Liver (tissue), 9 donors: ENCODE measurements around the gene SPECC1. TPM values are rescaled to one million over a fixed set of nuclear protein-coding genes. Genes with fewer than 3 reads are reported as not detected.

Experiments used
- DNase-seq: peaks from one replicate; pipeline ENCODE4 v3.0.0-alpha.2; 2017; ENCODE audit warnings: low spot score
- H3K27ac ChIP-seq, 2 donors: one replicate each; pipeline ENCODE4 v1.7.0; 2013; ENCODE audit warnings: inconsistent platforms in 2 of 2, low read length in 2 of 2, control low read depth in 1 of 2, low read depth in 1 of 2, mild to moderate bottlenecking in 1 of 2
- H3K27me3 ChIP-seq, 4 donors: one replicate each; pipeline versions ENCODE4 v1.6.1 to v1.7.0; 2013; ENCODE audit warnings: low read length in 3 of 4, inconsistent platforms in 1 of 4, mild to moderate bottlenecking in 1 of 4, moderate library complexity in 1 of 4; ENCODE audit not compliant: control insufficient read depth in 4 of 4, insufficient read depth in 4 of 4
- H3K36me3 ChIP-seq, 4 donors: one replicate each; pipeline versions ENCODE4 v1.6.1 to v1.7.0; 2013; ENCODE audit warnings: low read length in 3 of 4, mild to moderate bottlenecking in 3 of 4, low read depth in 1 of 4, moderate library complexity in 1 of 4; ENCODE audit not compliant: control insufficient read depth in 4 of 4, insufficient read depth in 3 of 4
- H3K4me1 ChIP-seq, 4 donors: one replicate each; pipeline versions ENCODE4 v1.6.1 to v1.7.0; 2013; ENCODE audit warnings: low read length in 3 of 4, mild to moderate bottlenecking in 3 of 4, moderate library complexity in 1 of 4; ENCODE audit not compliant: control insufficient read depth in 4 of 4, insufficient read depth in 4 of 4
- H3K4me3 ChIP-seq, 3 donors: one replicate each; pipeline versions ENCODE4 v1.6.1 to v1.7.0; 2013; ENCODE audit warnings: low read length in 3 of 3, control low read depth in 1 of 3, low read depth in 1 of 3, mild to moderate bottlenecking in 1 of 3
- H3K9ac ChIP-seq, 2 donors: one replicate each; pipeline ENCODE4 v1.7.0; 2013; ENCODE audit warnings: low read length in 2 of 2, mild to moderate bottlenecking in 2 of 2, moderate library complexity in 2 of 2, control low read depth in 1 of 2, low read depth in 1 of 2
- H3K9me3 ChIP-seq, 4 donors: one replicate each; pipeline versions ENCODE4 v1.6.1 to v1.7.0; 2013; ENCODE audit warnings: low read length in 3 of 4; ENCODE audit not compliant: control insufficient read depth in 4 of 4
- EGR1 ChIP-seq, 2 donors: IDR thresholded peaks; 2 replicates each; pipeline ENCODE4 v1.6.1; 2016 to 2018; ENCODE audit warnings: antibody characterized with exemption in 2 of 2, low read depth in 2 of 2
- FOXA1 ChIP-seq: IDR thresholded peaks from 2 replicates; pipeline ENCODE4 v1.6.1; 2016; ENCODE audit warnings: antibody characterized with exemption
- FOXA2 ChIP-seq: IDR thresholded peaks from 2 replicates; pipeline ENCODE4 v1.6.1; 2016; ENCODE audit warnings: antibody characterized with exemption
- GABPA ChIP-seq, 2 donors: IDR thresholded peaks in 1 of 2; conservative IDR thresholded peaks in 1 of 2; 2 replicates each; pipeline ENCODE4 v1.6.1; 2016; ENCODE audit warnings: antibody characterized with exemption in 2 of 2, mild to moderate bottlenecking in 1 of 2, moderate library complexity in 1 of 2
- HNF4A ChIP-seq, 2 donors: conservative IDR thresholded peaks; 2 replicates each; pipeline ENCODE4 v1.6.1; 2016; ENCODE audit warnings: antibody characterized with exemption in 2 of 2, mild to moderate bottlenecking in 2 of 2
- HNF4G ChIP-seq: IDR thresholded peaks from 2 replicates; pipeline ENCODE4 v1.6.1; 2016; ENCODE audit warnings: antibody characterized with exemption
- JUND ChIP-seq, 2 donors: IDR thresholded peaks; 2 replicates each; pipeline ENCODE4 v1.6.1; 2016; ENCODE audit warnings: antibody characterized with exemption in 2 of 2
- NR2F2 ChIP-seq: IDR thresholded peaks from 2 replicates; pipeline ENCODE4 v1.6.1; 2016; ENCODE audit warnings: antibody characterized with exemption
- RAD21 ChIP-seq, 2 donors: IDR thresholded peaks; 2 replicates each; pipeline ENCODE4 v1.6.1; 2016; ENCODE audit warnings: antibody characterized with exemption in 2 of 2, mild to moderate bottlenecking in 2 of 2
- RXRA ChIP-seq, 2 donors: IDR thresholded peaks; 2 replicates each; pipeline ENCODE4 v1.6.1; 2017 to 2018; ENCODE audit warnings: antibody characterized with exemption in 2 of 2, mild to moderate bottlenecking in 1 of 2
- SP1 ChIP-seq: IDR thresholded peaks from 2 replicates; pipeline ENCODE4 v1.6.1; 2018; ENCODE audit warnings: antibody characterized with exemption, mild to moderate bottlenecking
- TAF1 ChIP-seq: conservative IDR thresholded peaks from 2 replicates; pipeline ENCODE4 v1.6.1; 2016; ENCODE audit warnings: antibody characterized with exemption, mild to moderate bottlenecking
- YY1 ChIP-seq: IDR thresholded peaks from 2 replicates; pipeline ENCODE4 v1.6.1; 2016; ENCODE audit warnings: antibody characterized with exemption, mild to moderate bottlenecking
- WGBS: extraction: QIAGEN DNeasy Blood & Tissue Kit; methylation state at CpG from one replicate; pipeline ENCODE4 v1.1.7; 2013; 5-methylcytosine and 5-hydroxymethylcytosine counted together
- polyA plus RNA-seq, 2 donors: library from polyadenylated mRNA; stranded (reverse) in 1 of 2; unstranded in 1 of 2; fragments of 200-250 nt in 1 of 2; fragments of >200 nt in 1 of 2; fragmentation: Nextera tagmentation in 1 of 2; extraction: Ambion mirVana in 1 of 2; gene quantifications; one replicate each; pipeline versions ENCODE4 v1.2.1 to v1.2.3, GENCODE V29; 2013 to 2015
- total RNA-seq, 2 donors: library from RNA; depleted of rRNA; stranded (reverse); fragments of >200 nt; gene quantifications; one replicate each; pipeline ENCODE4 v1.2.3, GENCODE V29; 2014
- TF ChIP-seq, protein P1 (sequence below): IDR thresholded peaks from 2 replicates; pipeline ENCODE4 v1.6.1; 2016; ENCODE audit warnings: antibody characterized with exemption
- TF ChIP-seq, protein P2 (sequence below): IDR thresholded peaks from 2 replicates; pipeline ENCODE4 v1.6.1; 2016; ENCODE audit warnings: antibody characterized with exemption
- TF ChIP-seq, protein P3 (sequence below): IDR thresholded peaks from 2 replicates; pipeline ENCODE4 v1.6.1; 2016; ENCODE audit warnings: antibody characterized with exemption
- TF ChIP-seq, protein P4 (sequence below): fragments of 150-350 bp; IDR thresholded peaks from 2 replicates; pipeline ENCODE4 v1.5.1; 2017; ENCODE audit warnings: improper control_type of control experiment, low read depth, low read length; ENCODE audit not compliant: missing input control
- TF ChIP-seq, protein P5 (sequence below): IDR thresholded peaks from 2 replicates; pipeline ENCODE4 v1.6.1; 2016; ENCODE audit warnings: antibody characterized with exemption, mild to moderate bottlenecking
- donor health status: healthy.
- donor health status: healthy.
- donor health status: healthy.
- donor health status: healthy.
- donor health status: healthy.

SPECC1 gene
- total and polyA plus RNA-seq, 4 donors: 0.36 to 70.3 (median 1.8) TPM

DNA sequence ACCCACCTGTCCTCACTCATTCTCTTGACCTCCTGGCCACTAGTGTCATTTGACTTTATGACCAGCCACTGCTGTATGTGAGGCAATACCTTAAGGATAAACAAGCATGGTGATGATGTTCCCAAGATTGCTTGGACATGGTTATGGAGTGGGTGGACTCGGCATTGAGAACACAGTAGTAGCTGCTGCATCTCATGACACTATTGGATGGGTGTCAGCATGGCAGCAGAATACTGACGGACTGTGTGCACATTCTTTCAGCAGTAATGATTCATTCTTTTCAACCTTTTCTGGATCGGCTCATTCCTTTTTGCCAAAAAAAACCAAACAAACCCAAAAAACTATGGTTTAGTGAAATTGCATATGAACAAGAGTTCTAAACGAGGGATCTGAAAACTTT is 13.5 kb downstream of the SPECC1 start:
- H3K4me3 ChIP-seq: no peak overlapping the region
- no peak for TF ChIP-seq RAD21 (IDR thresholded peaks at IDR 0.05)
- TF ChIP-seq YY1: no peak
- no peak for TF ChIP-seq SP1
- no peak for TF ChIP-seq GABPA (IDR thresholded peaks at IDR 0.05 in 1 of 2, conservative IDR thresholded peaks at IDR 0.05 in 1 of 2)
- no peak for TF ChIP-seq JUND (IDR thresholded peaks at IDR 0.05)
- TF ChIP-seq, protein P1, sequence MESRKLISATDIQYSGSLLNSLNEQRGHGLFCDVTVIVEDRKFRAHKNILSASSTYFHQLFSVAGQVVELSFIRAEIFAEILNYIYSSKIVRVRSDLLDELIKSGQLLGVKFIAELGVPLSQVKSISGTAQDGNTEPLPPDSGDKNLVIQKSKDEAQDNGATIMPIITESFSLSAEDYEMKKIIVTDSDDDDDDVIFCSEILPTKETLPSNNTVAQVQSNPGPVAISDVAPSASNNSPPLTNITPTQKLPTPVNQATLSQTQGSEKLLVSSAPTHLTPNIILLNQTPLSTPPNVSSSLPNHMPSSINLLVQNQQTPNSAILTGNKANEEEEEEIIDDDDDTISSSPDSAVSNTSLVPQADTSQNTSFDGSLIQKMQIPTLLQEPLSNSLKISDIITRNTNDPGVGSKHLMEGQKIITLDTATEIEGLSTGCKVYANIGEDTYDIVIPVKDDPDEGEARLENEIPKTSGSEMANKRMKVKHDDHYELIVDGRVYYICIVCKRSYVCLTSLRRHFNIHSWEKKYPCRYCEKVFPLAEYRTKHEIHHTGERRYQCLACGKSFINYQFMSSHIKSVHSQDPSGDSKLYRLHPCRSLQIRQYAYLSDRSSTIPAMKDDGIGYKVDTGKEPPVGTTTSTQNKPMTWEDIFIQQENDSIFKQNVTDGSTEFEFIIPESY: no peak
- TF ChIP-seq, protein P2, sequence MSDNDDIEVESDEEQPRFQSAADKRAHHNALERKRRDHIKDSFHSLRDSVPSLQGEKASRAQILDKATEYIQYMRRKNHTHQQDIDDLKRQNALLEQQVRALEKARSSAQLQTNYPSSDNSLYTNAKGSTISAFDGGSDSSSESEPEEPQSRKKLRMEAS: no peak
- TF ChIP-seq TAF1: no peak
- TF ChIP-seq, protein P3, sequence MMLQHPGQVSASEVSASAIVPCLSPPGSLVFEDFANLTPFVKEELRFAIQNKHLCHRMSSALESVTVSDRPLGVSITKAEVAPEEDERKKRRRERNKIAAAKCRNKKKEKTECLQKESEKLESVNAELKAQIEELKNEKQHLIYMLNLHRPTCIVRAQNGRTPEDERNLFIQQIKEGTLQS: no peak
- TF ChIP-seq, protein P4, sequence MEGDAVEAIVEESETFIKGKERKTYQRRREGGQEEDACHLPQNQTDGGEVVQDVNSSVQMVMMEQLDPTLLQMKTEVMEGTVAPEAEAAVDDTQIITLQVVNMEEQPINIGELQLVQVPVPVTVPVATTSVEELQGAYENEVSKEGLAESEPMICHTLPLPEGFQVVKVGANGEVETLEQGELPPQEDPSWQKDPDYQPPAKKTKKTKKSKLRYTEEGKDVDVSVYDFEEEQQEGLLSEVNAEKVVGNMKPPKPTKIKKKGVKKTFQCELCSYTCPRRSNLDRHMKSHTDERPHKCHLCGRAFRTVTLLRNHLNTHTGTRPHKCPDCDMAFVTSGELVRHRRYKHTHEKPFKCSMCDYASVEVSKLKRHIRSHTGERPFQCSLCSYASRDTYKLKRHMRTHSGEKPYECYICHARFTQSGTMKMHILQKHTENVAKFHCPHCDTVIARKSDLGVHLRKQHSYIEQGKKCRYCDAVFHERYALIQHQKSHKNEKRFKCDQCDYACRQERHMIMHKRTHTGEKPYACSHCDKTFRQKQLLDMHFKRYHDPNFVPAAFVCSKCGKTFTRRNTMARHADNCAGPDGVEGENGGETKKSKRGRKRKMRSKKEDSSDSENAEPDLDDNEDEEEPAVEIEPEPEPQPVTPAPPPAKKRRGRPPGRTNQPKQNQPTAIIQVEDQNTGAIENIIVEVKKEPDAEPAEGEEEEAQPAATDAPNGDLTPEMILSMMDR: no peak
- no peak for TF ChIP-seq HNF4G
- TF ChIP-seq, protein P5, sequence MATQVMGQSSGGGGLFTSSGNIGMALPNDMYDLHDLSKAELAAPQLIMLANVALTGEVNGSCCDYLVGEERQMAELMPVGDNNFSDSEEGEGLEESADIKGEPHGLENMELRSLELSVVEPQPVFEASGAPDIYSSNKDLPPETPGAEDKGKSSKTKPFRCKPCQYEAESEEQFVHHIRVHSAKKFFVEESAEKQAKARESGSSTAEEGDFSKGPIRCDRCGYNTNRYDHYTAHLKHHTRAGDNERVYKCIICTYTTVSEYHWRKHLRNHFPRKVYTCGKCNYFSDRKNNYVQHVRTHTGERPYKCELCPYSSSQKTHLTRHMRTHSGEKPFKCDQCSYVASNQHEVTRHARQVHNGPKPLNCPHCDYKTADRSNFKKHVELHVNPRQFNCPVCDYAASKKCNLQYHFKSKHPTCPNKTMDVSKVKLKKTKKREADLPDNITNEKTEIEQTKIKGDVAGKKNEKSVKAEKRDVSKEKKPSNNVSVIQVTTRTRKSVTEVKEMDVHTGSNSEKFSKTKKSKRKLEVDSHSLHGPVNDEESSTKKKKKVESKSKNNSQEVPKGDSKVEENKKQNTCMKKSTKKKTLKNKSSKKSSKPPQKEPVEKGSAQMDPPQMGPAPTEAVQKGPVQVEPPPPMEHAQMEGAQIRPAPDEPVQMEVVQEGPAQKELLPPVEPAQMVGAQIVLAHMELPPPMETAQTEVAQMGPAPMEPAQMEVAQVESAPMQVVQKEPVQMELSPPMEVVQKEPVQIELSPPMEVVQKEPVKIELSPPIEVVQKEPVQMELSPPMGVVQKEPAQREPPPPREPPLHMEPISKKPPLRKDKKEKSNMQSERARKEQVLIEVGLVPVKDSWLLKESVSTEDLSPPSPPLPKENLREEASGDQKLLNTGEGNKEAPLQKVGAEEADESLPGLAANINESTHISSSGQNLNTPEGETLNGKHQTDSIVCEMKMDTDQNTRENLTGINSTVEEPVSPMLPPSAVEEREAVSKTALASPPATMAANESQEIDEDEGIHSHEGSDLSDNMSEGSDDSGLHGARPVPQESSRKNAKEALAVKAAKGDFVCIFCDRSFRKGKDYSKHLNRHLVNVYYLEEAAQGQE: no peak
- TF ChIP-seq RXRA (IDR thresholded peaks at IDR 0.05): no peak
- TF ChIP-seq EGR1 (IDR thresholded peaks at IDR 0.05; ENCODE audit: low read depth in 2 of 2): no peak
- no peak for TF ChIP-seq FOXA1
- TF ChIP-seq FOXA2: no peak
- TF ChIP-seq NR2F2: no peak
- no peak for TF ChIP-seq HNF4A (conservative IDR thresholded peaks at IDR 0.05)
- H3K9me3 ChIP-seq: no peaks in the 10 kb centered on the region
- no peak overlapping the region for H3K27ac ChIP-seq
- H3K27me3 ChIP-seq: peaks cover 0 to 2% (median 0%) of the 10 kb centered on the region in 4 donors
- no peak overlapping the region for H3K9ac ChIP-seq
- H3K4me1 ChIP-seq: no peaks in the 10 kb centered on the region
- no peak for DNase-seq
- H3K36me3 ChIP-seq: no peaks in the 10 kb centered on the region
- whole genome bisulfite sequencing: 78% methylated on average over 4 of the region's 4 CpGs
